Measurements from ENCODE around the gene C5AR2.

DNA sequence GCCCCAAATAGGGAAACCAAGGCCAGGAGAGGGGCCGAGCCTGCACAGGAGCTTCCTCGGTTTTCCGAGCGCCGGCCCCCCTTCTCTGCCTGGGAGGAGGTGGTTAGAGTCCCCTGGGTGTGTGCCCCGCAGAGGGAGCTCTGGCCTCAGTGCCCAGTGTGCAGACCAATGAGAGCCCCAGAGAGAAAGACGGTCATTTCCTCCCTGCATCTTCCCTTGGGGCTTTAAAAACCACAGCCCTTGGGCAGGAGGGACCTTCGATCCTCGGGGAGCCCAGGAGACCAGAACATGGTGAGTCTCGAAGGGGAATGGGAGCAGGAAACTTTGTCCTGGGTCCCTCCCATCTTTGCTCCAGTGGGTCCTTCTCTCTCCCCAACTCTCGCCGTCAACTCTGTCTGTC lies 22.4 kb upstream of the C5AR2 start, which contains the start of gene C5AR1:
- TF ChIP-seq, protein P1, sequence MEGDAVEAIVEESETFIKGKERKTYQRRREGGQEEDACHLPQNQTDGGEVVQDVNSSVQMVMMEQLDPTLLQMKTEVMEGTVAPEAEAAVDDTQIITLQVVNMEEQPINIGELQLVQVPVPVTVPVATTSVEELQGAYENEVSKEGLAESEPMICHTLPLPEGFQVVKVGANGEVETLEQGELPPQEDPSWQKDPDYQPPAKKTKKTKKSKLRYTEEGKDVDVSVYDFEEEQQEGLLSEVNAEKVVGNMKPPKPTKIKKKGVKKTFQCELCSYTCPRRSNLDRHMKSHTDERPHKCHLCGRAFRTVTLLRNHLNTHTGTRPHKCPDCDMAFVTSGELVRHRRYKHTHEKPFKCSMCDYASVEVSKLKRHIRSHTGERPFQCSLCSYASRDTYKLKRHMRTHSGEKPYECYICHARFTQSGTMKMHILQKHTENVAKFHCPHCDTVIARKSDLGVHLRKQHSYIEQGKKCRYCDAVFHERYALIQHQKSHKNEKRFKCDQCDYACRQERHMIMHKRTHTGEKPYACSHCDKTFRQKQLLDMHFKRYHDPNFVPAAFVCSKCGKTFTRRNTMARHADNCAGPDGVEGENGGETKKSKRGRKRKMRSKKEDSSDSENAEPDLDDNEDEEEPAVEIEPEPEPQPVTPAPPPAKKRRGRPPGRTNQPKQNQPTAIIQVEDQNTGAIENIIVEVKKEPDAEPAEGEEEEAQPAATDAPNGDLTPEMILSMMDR (IDR thresholded peaks at IDR 0.05; ENCODE audit: low read depth, low read length, missing input control) = no peak
- TF ChIP-seq, protein P2, sequence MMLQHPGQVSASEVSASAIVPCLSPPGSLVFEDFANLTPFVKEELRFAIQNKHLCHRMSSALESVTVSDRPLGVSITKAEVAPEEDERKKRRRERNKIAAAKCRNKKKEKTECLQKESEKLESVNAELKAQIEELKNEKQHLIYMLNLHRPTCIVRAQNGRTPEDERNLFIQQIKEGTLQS (IDR thresholded peaks at IDR 0.05) = no peak
- TF ChIP-seq EGR1 (IDR thresholded peaks at IDR 0.05; ENCODE audit: low read depth in 2 of 2) = no peak
- no peak for TF ChIP-seq JUND (IDR thresholded peaks at IDR 0.05)
- TF ChIP-seq, protein P3, sequence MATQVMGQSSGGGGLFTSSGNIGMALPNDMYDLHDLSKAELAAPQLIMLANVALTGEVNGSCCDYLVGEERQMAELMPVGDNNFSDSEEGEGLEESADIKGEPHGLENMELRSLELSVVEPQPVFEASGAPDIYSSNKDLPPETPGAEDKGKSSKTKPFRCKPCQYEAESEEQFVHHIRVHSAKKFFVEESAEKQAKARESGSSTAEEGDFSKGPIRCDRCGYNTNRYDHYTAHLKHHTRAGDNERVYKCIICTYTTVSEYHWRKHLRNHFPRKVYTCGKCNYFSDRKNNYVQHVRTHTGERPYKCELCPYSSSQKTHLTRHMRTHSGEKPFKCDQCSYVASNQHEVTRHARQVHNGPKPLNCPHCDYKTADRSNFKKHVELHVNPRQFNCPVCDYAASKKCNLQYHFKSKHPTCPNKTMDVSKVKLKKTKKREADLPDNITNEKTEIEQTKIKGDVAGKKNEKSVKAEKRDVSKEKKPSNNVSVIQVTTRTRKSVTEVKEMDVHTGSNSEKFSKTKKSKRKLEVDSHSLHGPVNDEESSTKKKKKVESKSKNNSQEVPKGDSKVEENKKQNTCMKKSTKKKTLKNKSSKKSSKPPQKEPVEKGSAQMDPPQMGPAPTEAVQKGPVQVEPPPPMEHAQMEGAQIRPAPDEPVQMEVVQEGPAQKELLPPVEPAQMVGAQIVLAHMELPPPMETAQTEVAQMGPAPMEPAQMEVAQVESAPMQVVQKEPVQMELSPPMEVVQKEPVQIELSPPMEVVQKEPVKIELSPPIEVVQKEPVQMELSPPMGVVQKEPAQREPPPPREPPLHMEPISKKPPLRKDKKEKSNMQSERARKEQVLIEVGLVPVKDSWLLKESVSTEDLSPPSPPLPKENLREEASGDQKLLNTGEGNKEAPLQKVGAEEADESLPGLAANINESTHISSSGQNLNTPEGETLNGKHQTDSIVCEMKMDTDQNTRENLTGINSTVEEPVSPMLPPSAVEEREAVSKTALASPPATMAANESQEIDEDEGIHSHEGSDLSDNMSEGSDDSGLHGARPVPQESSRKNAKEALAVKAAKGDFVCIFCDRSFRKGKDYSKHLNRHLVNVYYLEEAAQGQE (IDR thresholded peaks at IDR 0.05) = no peak

All from liver (tissue), 3 donors.